Measurements from ENCODE around the gene LIPC.
A peak's percentile ranks its signal among the peaks of the same experiment; 100 is the strongest.

The LIPC gene

DNA sequence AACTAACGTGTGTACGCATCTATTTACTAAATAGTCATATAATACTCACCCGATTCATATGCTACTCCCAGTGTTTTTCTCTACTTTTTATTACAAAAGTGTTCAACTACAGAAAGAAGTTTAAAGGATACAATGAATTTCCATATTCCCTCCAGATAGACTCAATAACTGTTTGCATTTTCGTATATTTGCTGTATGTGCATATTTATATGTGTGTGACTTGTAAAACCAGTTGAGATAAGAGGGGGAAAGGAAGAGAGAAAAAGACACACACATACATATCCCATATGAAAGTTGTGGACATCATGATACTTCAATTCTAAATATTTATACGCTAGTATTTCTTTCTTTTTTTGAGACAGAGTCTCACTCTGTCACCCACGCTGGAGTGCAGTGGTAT, 14.1 kb downstream of the LIPC start:
- TF ChIP-seq, protein P1, sequence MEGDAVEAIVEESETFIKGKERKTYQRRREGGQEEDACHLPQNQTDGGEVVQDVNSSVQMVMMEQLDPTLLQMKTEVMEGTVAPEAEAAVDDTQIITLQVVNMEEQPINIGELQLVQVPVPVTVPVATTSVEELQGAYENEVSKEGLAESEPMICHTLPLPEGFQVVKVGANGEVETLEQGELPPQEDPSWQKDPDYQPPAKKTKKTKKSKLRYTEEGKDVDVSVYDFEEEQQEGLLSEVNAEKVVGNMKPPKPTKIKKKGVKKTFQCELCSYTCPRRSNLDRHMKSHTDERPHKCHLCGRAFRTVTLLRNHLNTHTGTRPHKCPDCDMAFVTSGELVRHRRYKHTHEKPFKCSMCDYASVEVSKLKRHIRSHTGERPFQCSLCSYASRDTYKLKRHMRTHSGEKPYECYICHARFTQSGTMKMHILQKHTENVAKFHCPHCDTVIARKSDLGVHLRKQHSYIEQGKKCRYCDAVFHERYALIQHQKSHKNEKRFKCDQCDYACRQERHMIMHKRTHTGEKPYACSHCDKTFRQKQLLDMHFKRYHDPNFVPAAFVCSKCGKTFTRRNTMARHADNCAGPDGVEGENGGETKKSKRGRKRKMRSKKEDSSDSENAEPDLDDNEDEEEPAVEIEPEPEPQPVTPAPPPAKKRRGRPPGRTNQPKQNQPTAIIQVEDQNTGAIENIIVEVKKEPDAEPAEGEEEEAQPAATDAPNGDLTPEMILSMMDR (IDR thresholded peaks at IDR 0.05; ENCODE audit: control insufficient read depth, insufficient read depth, low read depth, low read length, missing control alignments) = no peak
- DNase-seq (ENCODE audit: low read depth) = no peak
- no peak overlapping the region for H3K4me3 ChIP-seq (ENCODE audit: control insufficient read depth, low read depth, low read length)

DNA sequence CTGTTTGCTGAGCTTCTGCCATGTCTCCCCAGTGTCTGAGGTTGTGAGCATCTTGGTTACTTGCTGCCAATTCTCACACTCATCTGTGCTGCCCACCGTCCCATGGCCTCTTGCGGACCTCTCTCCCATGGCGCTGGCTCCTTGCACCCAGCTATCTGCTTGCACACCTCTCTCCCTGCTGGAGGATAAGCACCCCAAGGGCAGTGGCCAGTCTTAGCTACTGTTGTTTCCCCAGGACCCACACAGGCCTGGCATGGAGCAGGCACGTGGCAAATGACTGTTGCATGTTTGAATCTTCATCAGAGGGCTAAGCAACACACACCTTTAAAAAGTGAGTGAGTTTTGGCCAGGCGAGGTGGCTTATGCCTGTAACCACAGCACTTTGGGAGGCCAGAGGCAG, 14.7 kb downstream of the LIPC start:
- TF ChIP-seq, protein P1 (IDR thresholded peaks at IDR 0.05; ENCODE audit: control insufficient read depth, insufficient read depth, low read depth, low read length, missing control alignments) = no peak
- DNase-seq (ENCODE audit: low read depth) = no peak
- no peak overlapping the region for H3K4me3 ChIP-seq (ENCODE audit: control insufficient read depth, low read depth, low read length)

DNA sequence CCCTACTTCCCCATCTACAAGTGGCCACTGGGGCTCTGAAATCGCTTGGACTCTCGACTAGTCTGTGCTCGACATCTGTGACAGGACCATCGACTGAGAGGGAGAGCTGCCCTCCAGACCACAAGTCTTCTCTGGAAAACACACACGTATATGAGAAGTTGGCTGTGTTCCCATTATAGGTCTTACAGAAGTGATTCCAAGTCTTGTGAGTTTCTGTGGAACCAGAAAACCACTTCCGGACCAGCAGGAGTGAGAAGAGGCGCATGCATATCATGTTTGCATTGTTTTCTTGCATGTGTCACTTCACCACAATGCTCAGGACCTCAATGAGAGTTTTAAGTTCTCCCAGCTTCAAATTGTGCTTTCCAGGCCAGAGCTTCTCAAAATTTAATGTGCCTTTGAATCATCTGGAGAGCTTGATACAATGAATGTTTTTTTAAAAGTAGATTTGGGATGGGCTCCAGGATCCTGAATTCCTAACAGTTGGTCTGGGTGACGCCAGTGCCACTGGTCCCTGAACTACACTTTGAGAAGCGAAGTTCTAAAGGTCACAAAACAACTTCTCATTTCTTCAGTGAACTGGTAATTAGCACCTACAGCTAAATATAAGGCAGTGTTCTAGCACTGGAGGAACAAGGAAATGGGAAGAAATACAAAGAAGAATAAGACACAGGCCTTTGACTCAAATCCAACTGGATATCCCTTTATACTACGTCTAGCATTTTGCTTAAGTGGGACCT, 15.7 kb downstream of the LIPC start:
- peak; percentile 57 for DNase-seq (ENCODE audit: low read depth)
- TF ChIP-seq, protein P1 (IDR thresholded peaks at IDR 0.05; ENCODE audit: control insufficient read depth, insufficient read depth, low read depth, low read length, missing control alignments) = no peak
- H3K4me3 ChIP-seq (ENCODE audit: control insufficient read depth, low read depth, low read length) = no peak overlapping the region

DNA sequence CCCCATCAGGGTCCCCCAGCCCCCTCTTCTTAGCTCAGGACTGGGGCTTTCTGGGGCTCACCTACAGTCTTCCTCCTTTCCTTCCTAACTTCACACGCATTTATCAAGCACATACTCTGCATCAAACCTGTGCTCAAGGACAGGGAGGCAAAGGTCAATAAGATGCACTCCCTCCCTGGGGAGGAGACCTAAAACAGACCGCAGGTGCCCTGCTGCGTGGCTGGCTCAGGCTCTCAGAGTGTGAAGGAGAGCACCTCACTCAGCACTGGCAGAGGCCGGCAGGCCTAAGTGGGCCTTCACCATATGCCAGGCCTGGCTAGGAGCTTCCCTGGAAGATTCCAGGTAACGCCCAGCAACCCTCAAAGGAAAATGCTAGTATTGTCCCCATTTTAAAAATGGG, 16.5 kb downstream of the LIPC start:
- TF ChIP-seq, protein P1 (IDR thresholded peaks at IDR 0.05; ENCODE audit: control insufficient read depth, insufficient read depth, low read depth, low read length, missing control alignments) = no peak
- no peak overlapping the region for H3K4me3 ChIP-seq (ENCODE audit: control insufficient read depth, low read depth, low read length)
- DNase-seq (ENCODE audit: low read depth) = no peak

DNA sequence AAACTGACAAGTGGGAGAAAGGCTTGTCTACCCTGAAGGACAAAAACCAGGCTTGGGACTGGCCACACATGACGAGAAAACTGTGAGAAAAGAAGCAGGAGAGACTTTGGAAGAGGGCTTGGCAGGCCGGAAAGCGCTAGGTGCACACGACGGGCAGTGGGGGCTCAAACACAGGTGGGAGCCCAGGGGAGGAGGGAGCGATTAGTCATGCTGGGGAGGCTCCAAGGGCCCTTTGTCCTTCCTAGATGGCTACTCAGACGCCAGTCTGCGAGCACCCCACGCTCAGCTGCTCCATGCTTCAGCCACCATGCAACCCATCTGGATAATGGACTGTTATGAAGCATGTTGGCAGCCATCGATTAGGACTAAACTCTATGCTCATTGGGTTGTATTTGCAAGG, 17.1 kb downstream of the LIPC start:
- no peak overlapping the region for H3K4me3 ChIP-seq (ENCODE audit: control insufficient read depth, low read depth, low read length)
- TF ChIP-seq, protein P1 (IDR thresholded peaks at IDR 0.05; ENCODE audit: control insufficient read depth, insufficient read depth, low read depth, low read length, missing control alignments) = no peak
- DNase-seq (ENCODE audit: low read depth) = no peak

DNA sequence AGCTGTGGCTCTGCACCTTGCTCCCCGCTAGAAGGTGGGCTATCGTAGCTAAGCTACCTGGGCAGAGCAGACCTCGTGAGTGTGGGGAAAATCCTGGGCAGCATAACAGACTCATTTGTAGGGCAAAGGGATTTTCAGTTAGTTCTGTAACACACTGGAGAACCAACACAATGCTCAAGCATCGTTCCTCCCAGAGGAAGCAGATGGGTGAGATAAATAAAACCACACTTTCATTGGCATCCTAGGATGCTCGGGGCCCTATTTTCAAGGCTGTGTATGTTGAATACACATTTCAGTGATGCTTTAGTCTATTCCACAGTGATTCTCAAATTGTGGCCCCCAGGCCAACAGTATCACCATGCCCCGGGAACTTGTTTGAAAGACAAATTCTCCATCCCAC, 20.0 kb downstream of the LIPC start:
- TF ChIP-seq, protein P1 (IDR thresholded peaks at IDR 0.05; ENCODE audit: control insufficient read depth, insufficient read depth, low read depth, low read length, missing control alignments) = no peak
- H3K4me3 ChIP-seq (ENCODE audit: control insufficient read depth, low read depth, low read length) = no peak overlapping the region
- no peak for DNase-seq (ENCODE audit: low read depth)

Measured in AG09309 (cell line).